Keratinocyte (primary cell): Measurements from ENCODE around the gene TMEM143. TPM values are rescaled to one million over a fixed set of nuclear protein-coding genes. Genes with fewer than 3 reads are reported as not detected.
A peak's percentile ranks its signal among the peaks of the same experiment; 100 is the strongest.

Source experiments
- DNase-seq: peaks from one replicate; pipeline ENCODE4 v3.0.0-alpha.2; 2011; ENCODE audit warnings: low read depth, missing footprints, low spot score
- FAIRE-seq: peaks from 2 replicates; lab custom pipeline; 2011; peaks lifted over from hg19 to GRCh38; lab: Jason Lieb, UNC
- H2AFZ ChIP-seq: 2 replicates; pipeline ENCODE4 v1.6.0; 2012; ENCODE audit warnings: low read length, control low read depth, inconsistent platforms; ENCODE audit not compliant: control insufficient read depth
- H3K27ac ChIP-seq: 2 replicates; pipeline ENCODE4 v1.5.1; 2011; ENCODE audit warnings: low read length; ENCODE audit not compliant: control insufficient read depth, insufficient read depth
- H3K27me3 ChIP-seq: 3 replicates; pipeline ENCODE4 v1.6.0; 2011; ENCODE audit warnings: low read length; ENCODE audit not compliant: control insufficient read depth, insufficient read depth; ENCODE audit errors: extremely low read depth
- H3K36me3 ChIP-seq, 2 experiments: 2 replicates in 1 of 2; 3 replicates in 1 of 2; pipeline ENCODE4 v1.5.1; 2011; ENCODE audit warnings: low read length in 2 of 2, mild to moderate bottlenecking in 1 of 2; ENCODE audit not compliant: control insufficient read depth in 2 of 2, insufficient read depth in 2 of 2; ENCODE audit errors: extremely low read depth in 1 of 2
- H3K4me1 ChIP-seq: 3 replicates; pipeline ENCODE4 v1.5.1; 2011; ENCODE audit warnings: low read length; ENCODE audit not compliant: control insufficient read depth, insufficient read depth; ENCODE audit errors: extremely low read depth
- H3K4me2 ChIP-seq: 3 replicates; pipeline ENCODE4 v1.6.0; 2011; ENCODE audit warnings: low read depth, low read length; ENCODE audit not compliant: control insufficient read depth, insufficient read depth; ENCODE audit errors: extremely low read depth
- H3K4me3 ChIP-seq, 3 experiments: fragments of 200-600 bp in 1 of 3; sonication (generic) in 1 of 3; 2 replicates in 2 of 3; 3 replicates in 1 of 3; pipeline ENCODE4 v1.5.1; 2011 to 2016; ENCODE audit warnings: low read length in 3 of 3, mild to moderate bottlenecking in 3 of 3, control low read depth in 2 of 3, inconsistent platforms in 1 of 3, low read depth in 1 of 3, mixed read lengths in 1 of 3, mixed run types in 1 of 3, moderate library complexity in 1 of 3; ENCODE audit not compliant: control insufficient read depth in 2 of 3, insufficient read depth in 2 of 3; ENCODE audit errors: extremely low read depth in 1 of 3
- H3K79me2 ChIP-seq: 2 replicates; pipeline ENCODE4 v1.6.0; 2012; ENCODE audit warnings: low read length; ENCODE audit not compliant: control insufficient read depth, insufficient read depth
- H3K9ac ChIP-seq: 3 replicates; pipeline ENCODE4 v1.6.0; 2011; ENCODE audit warnings: low read length; ENCODE audit not compliant: control insufficient read depth, insufficient read depth; ENCODE audit errors: extremely low read depth
- H3K9me1 ChIP-seq: 3 replicates; pipeline ENCODE4 v1.6.0; 2011; ENCODE audit warnings: low read length; ENCODE audit not compliant: control insufficient read depth, insufficient read depth; ENCODE audit errors: extremely low read depth
- H3K9me3 ChIP-seq: 2 replicates; pipeline ENCODE4 v1.5.1; 2012; ENCODE audit warnings: low read depth, low read length; ENCODE audit not compliant: control insufficient read depth
- H4K20me1 ChIP-seq: 3 replicates; pipeline ENCODE4 v1.6.0; 2011; ENCODE audit warnings: low read length; ENCODE audit not compliant: control insufficient read depth, insufficient read depth; ENCODE audit errors: extremely low read depth
- CTCF ChIP-seq, 3 experiments: IDR thresholded peaks in 1 of 3; conservative IDR thresholded peaks in 1 of 3; optimal IDR thresholded peaks in 1 of 3; 2 replicates in 2 of 3; 3 replicates in 1 of 3; pipeline versions ENCODE3 to v1.5.1; 2011; ENCODE audit warnings: low read length in 3 of 3, mild to moderate bottlenecking in 3 of 3, moderate library complexity in 2 of 3, control low read depth in 1 of 3, inconsistent platforms in 1 of 3; ENCODE audit not compliant: insufficient read depth in 2 of 3; ENCODE audit errors: extremely low read depth in 1 of 3
- EZH2 ChIP-seq: IDR thresholded peaks from one replicate; pipeline ENCODE4 v1.6.1; 2012; ENCODE audit warnings: inconsistent platforms, mild to moderate bottlenecking, low read length, moderate library complexity
- dilution Hi-C: fragments of 300-500 bp; cut with MboI; formaldehyde crosslinking; loops from one replicate; pipeline ENCODE4 v1.7.0; 2020; ENCODE audit warnings: low sequenced_read_pairs; ENCODE audit not compliant: extremely low pct_ligation_motif_present
- polyA plus RNA-seq, 5 experiments: library from polyadenylated mRNA; depleted of rRNA in 3 of 5; stranded (reverse) in 3 of 5; stranded (forward) in 1 of 5; unstranded in 1 of 5; fragments of >200 nt; gene quantifications; 1 replicate in 1 of 5; 2 replicates in 3 of 5; 3 replicates in 1 of 5; pipeline versions ENCODE4 v1.2.1 to v1.2.3, GENCODE V29; 2011 to 2012; ENCODE audit warnings: missing spikeins in 2 of 5, low read depth in 1 of 5, low replicate concordance in 1 of 5

Gene TMEM143
- polyA plus RNA-seq, 1 donor (not counting 4 experiments of a cell fraction or from before 2014, with no cell fraction given), result 2.9 TPM

DNA sequence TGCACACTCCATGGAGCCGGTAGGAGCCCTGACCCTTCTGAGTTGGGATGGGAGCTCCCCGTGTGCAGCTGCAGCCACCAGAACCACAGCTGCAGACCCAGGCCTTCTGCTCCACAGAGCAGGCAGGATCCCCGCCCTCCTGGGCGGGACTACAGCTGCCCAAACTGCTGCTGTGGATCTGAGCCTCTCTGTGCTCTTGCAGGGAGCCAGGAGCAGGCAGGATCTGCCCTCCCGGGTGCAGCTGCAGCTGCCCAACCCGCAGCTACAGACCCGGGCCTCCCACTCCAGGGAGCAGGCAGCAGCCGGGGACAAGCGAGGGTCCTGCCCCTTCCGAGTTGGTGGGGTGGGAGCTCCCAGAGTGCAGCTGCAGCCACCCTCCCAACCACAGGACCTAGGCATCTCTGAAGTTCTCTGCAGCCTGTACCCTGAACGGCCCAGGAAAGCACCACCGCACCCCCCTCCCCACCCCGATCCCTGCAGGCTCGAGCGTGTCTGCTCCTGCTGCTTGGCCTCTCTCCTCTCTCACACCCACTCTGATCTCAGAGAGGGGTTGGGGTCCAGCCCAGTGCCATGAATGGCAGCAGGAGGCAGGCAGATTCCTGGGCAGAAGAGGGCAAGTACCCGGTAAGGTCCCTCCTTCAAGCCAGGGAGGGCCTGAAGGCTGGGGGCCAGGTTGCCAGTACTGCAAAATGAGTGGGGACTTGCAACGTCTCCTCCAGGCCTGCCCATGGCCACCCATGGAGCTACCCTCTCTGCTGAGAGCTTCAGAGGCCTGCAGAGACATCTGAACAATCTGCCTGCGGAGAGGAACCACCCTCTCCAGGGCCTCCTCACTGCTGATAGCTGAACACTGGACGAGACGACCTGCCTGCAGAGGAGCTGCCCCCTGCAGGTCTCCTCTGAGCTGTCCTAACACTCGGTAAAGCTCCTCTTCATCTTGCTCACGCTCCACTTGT is 54.8 kb downstream of the TMEM143 start:
- Histone ChIP-seq H2AFZ (peak overlapping the region; percentile 58), H4K20me1 (no peaks in the 10 kb centered on the region), H3K9me3 (no peaks in the 10 kb centered on the region), H3K27ac (no peak overlapping the region), H3K36me3 (no peaks in the 10 kb centered on the region), H3K4me3 (no peak overlapping the region), H3K4me1 (peaks cover 12% of the 10 kb centered on the region), H3K4me2 (no peak overlapping the region), H3K27me3 (no peaks in the 10 kb centered on the region), H3K9me1 (no peaks in the 10 kb centered on the region), H3K9ac (no peak overlapping the region), H3K79me2 (no peaks in the 10 kb centered on the region)
- TF ChIP-seq EZH2 (no peak), CTCF (optimal IDR thresholded peaks at IDR 0.05 in 1 of 3, IDR thresholded peaks at IDR 0.05 in 1 of 3, conservative IDR thresholded peaks at IDR 0.05 in 1 of 3; ENCODE audit: extremely low read depth in 1 of 3, insufficient read depth in 2 of 3, low read length in 3 of 3) (peak; percentile 36 to 71 (median 63))
- dilution Hi-C loops, result no loop called here
- DNase-seq, result no peak
- peak; percentile 75 for FAIRE-seq

GRCh38 chr19:48303866-48304265 is 59.9 kb downstream of the TMEM143 start:
- Histone ChIP-seq H3K27me3 (no peaks in the 10 kb centered on the region), H3K9ac (no peak overlapping the region), H2AFZ (no peak overlapping the region), H3K79me2 (no peaks in the 10 kb centered on the region), H3K4me2 (no peak overlapping the region), H3K4me3 (no peak overlapping the region), H3K27ac (no peak overlapping the region), H3K36me3 (no peaks in the 10 kb centered on the region), H4K20me1 (no peaks in the 10 kb centered on the region), H3K9me3 (no peaks in the 10 kb centered on the region), H3K9me1 (no peaks in the 10 kb centered on the region), H3K4me1 (peaks cover 3% of the 10 kb centered on the region)
- FAIRE-seq (no peak), DNase-seq (no peak)
- TF ChIP-seq CTCF (optimal IDR thresholded peaks at IDR 0.05 in 1 of 3, IDR thresholded peaks at IDR 0.05 in 1 of 3, conservative IDR thresholded peaks at IDR 0.05 in 1 of 3; ENCODE audit: extremely low read depth in 1 of 3, insufficient read depth in 2 of 3, low read length in 3 of 3), result no peak
- TF ChIP-seq EZH2, result no peak
- dilution Hi-C loops, result no loop called here
